ENCODE results near the gene BCAT1.
"Not testable (repeated sequence)": the region's sequence is repeated elsewhere in the genome, so short reads cannot be mapped to it uniquely, and the experiment has no call there.

Gene BCAT1

DNA sequence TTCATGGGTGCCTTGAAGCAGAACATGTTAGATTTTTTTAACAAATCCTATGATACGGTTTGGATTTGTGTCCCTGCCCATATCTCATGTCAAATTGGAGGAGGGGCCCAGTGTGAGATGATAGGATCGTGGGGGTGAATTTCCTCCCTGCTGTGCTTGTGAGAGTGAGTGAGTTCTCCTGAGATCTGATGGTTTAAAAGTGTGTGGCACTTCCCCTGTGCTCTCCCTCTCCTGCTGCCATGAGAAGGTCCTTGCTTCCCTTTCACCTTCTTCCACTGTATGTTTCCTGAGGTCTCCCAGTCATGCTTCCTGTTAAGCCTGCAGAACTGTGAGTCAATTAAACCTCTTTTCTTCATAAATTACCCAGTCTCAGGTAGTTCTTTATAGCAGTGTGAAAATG is 97.0 kb downstream of the BCAT1 start:
- DNase-seq = not testable (repeated sequence)

DNA sequence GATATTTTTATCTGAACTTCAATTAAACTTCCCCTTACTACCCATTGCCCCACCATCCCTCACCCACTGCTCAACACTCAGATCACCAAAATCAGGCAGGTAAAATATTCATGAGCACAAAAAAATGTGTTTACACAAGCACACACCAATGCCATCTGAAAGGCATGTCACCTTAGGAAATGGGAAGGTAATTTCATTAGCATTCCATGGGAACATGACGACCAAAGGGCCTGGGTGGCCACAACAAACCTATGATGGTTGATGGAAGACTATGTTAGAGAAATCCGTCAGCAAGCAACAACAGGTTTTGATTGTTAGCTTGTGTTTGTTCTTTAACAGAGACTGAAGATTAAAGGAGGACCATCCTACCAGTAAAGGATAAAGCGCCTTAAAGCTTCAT is 97.6 kb downstream of the BCAT1 start:
- DNase-seq = no peak

GRCh38 chr12:24850496-24850895 is 98.4 kb downstream of the BCAT1 start:
- DNase-seq = no peak

GRCh38 chr12:24848941-24849477 is 99.9 kb downstream of the BCAT1 start:
- DNase-seq = no peak

GRCh38 chr12:24846689-24847088 is 102.2 kb downstream of the BCAT1 start:
- no peak for DNase-seq

GRCh38 chr12:24845615-24846014 is 103.3 kb downstream of the BCAT1 start:
- no peak for DNase-seq

- no peak for DNase-seq
Observed at GRCh38 chr12:24840046-24840800, 108.7 kb downstream of the BCAT1 start.

DNA sequence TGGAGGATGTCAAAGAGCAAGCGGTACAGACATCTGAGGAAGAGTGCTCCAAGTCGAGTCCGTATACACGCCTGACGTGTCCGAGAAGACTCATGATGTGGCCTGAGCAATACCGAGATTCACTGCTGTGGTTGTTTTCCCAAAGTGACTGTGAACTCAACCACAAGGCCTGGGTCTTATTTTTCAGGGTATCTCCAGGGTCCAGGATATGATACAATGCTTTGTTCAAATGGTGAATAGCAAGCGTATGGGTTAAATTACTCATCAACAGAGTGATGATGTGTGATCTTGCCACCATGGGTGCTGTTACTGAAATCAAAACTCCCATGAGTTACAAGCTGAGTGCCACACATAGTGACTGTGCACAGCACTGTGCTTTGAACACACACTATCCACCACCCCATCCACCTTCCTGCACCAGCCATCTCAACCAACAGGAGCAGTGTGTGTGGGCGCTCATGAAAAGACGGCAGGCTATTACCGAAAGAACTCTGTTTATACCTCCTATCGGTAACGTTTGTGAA is 109.6 kb downstream of the BCAT1 start:
- DNase-seq = no peak

DNA sequence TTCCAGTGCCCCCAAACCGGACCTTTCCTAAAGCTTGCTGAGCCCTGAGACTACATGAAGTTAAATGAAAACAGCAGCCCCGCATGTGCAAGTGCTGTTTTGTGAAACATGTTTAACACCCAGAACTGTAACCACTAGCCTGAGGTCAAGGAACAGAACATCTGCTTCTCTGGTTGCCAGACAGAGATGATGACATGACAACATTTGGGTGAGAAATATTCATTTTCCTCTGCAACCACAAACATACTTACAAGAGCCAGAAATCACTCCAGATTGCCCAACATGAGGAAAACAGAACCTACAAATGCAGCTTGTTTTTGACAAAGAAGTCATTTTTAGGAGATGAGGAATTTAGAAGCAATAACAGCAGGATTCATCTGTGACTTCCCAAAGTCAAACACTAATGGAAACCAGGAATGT is 110.4 kb downstream of the BCAT1 start:
- DNase-seq = no peak

GRCh38 chr12:24835377-24835776 is 113.5 kb downstream of the BCAT1 start:
- no peak for DNase-seq

DNA sequence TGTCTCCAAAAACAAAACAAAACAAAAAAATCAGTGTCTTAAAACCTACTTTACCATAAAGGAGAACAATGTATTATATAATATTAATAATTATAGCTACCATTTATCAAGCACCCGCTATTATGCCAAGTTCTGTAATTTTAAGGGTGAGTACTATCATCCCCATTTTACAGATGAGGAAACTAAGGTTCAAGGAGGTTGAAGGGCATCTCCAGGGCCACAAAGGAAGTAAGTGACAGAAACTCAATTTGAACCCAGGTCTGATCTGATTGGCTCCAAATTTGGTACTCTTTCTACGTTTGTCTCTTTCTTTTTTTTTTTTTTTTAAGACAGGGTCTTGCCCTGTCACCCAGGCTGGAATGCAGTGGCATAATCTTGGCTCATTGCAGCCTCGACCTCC is 115.4 kb downstream of the BCAT1 start:
- no peak for DNase-seq

GRCh38 chr12:24823808-24824515 is 124.9 kb downstream of the BCAT1 start:
- no peak for DNase-seq

GRCh38 chr12:24822121-24822899 is 126.6 kb downstream of the BCAT1 start:
- DNase-seq = no peak

DNA sequence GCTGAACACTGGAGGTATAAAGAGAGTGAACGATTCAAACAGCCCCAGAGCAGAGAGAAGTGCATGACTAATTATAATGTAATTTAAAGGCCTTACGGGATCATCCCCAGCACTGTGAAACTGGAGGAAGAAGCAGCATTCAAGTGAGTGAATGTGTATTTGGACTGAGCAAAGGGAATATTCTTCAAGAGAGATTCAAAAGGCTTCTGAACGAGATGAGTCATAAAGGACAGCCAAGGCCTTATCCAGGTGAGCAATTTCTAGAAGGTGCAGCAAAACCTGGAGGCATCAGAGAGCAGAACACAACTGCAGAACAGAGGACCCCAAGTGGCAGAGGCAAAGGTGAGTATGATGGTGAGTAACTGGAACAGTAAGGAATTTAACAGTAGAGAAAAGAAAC is 127.2 kb downstream of the BCAT1 start:
- DNase-seq = no peak

DNA sequence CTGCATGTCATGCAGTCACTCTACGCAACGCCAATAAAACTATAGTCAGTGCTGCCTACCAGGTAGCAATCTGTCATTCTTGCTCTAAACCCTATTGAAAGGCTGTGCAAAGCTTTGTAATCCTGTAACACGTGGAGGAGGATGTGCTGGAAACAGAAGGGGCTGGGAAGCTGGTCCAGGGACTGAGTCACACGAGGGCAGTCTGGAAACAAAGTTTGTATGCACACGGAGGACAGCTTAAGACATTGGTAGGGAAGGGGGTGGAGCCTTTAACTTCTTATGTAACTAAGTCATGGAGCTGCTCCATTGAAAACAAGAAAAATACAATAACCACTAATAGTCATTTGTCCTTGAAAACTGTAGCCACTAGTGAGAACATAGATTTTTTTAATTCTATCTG is 128.0 kb downstream of the BCAT1 start:
- DNase-seq = no peak

DNA sequence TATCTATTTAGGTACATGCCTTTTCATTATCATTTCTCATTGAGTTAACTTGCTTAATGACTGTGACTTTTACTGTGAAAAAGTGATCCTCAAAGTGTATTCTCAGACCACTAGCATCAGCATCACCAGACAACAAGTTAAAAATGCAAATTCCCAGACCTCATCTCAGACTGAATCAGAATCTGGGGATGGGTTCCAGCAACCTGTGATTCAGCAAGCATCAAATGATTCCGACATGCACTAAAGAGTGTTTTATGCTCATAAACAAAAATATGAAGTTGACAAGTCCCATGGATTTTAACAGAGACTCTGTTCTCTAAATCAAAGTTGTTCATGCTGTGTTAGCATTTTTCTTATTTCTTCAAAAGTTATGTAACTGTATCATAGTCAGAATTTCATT is 130.6 kb downstream of the BCAT1 start:
- no peak for DNase-seq

- no peak for DNase-seq
Observed at GRCh38 chr12:24815114-24815423, 133.8 kb downstream of the BCAT1 start.

- no peak for DNase-seq
Observed at GRCh38 chr12:24814379-24815113, 134.4 kb downstream of the BCAT1 start.

DNA sequence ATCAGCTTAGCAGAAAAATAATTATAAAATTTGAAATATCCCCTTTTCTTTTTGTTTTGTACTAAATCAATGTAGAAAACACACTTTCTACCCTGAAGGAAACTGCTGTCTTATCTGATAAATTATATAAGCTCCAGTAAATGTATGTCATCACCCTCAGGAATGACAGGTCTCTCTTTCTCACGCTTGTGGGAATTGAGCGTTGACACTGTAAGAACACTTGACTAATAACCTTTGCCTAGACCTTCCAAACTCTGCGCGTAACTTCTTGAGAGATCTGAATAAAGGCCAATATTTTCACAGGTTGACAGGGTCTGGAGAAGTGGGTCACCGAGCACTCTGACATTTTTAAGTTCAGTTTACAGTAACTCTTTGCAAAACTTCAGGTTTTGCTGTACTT is 138.5 kb downstream of the BCAT1 start:
- DNase-seq = no peak

- DNase-seq = not testable (repeated sequence)
Observed at GRCh38 chr12:24809306-24809705, 139.6 kb downstream of the BCAT1 start.

- no peak for DNase-seq
Observed at GRCh38 chr12:24808651-24809050, 140.2 kb downstream of the BCAT1 start.

- DNase-seq = no peak
Observed at GRCh38 chr12:24806386-24806785, 142.5 kb downstream of the BCAT1 start.

All from cerebellar nuclear complex (tissue), 1 donor.